GM21381 (cell line): ENCODE data around the gene BRINP2.
"Not testable (repeated sequence)": the region's sequence is repeated elsewhere in the genome, so short reads cannot be mapped to it uniquely, and the experiment has no call there.

ENCODE experiments used
- ATAC-seq: cut with Tn5 transposase; IDR thresholded peaks from one replicate; pipeline ENCODE4 v1.9.1; 2021; ENCODE audit warnings: mild to moderate bottlenecking, moderate library complexity; ENCODE audit not compliant: unreplicated experiment

BRINP2 gene

GRCh38 chr1:177310326-177310725 lies 139.6 kb downstream of the BRINP2 start:
- no peak for ATAC-seq

GRCh38 chr1:177311111-177311510 lies 140.4 kb downstream of the BRINP2 start:
- no peak for ATAC-seq

GRCh38 chr1:177311586-177311985 lies 140.8 kb downstream of the BRINP2 start:
- no peak for ATAC-seq

- ATAC-seq, result no peak
Observed at GRCh38 chr1:177315261-177315660, 144.5 kb downstream of the BRINP2 start.

GRCh38 chr1:177315761-177316160 lies 145.0 kb downstream of the BRINP2 start:
- ATAC-seq, result no peak

GRCh38 chr1:177321434-177321833 lies 150.7 kb downstream of the BRINP2 start:
- not testable (repeated sequence) for ATAC-seq

GRCh38 chr1:177328251-177328650 lies 157.5 kb downstream of the BRINP2 start:
- ATAC-seq, result no peak

GRCh38 chr1:177329871-177330270 lies 159.1 kb downstream of the BRINP2 start:
- ATAC-seq, result no peak
